G401.6 (cell line): Measurements from ENCODE around the gene SVIL.
"Not testable (repeated sequence)": the region's sequence is repeated elsewhere in the genome, so short reads cannot be mapped to it uniquely, and the experiment has no call there.

Experiments
- FAIRE-seq: peaks from 2 replicates; lab custom pipeline; 2012; peaks lifted over from hg19 to GRCh38; lab: Jason Lieb, UNC

SVIL gene

GRCh38 chr10:29482591-29483431 lies 152.0 kb downstream of the SVIL start:
- peak; percentile 34 for FAIRE-seq

- FAIRE-seq, result no peak
These were observed 152.8 kb downstream of the SVIL start for GRCh38 chr10:29481906-29482440.

GRCh38 chr10:29479981-29480954 lies 154.5 kb downstream of the SVIL start:
- no peak for FAIRE-seq

GRCh38 chr10:29479081-29479925 lies 155.5 kb downstream of the SVIL start:
- no peak for FAIRE-seq

- peak; percentile 50 for FAIRE-seq
These were observed 161.2 kb downstream of the SVIL start for GRCh38 chr10:29473406-29474100.

GRCh38 chr10:29473087-29473356 lies 161.7 kb downstream of the SVIL start:
- FAIRE-seq, result no peak

GRCh38 chr10:29472301-29473086 lies 162.3 kb downstream of the SVIL start:
- FAIRE-seq, result no peak

- no peak for FAIRE-seq
These were observed 163.3 kb downstream of the SVIL start for GRCh38 chr10:29471544-29471859.

GRCh38 chr10:29470843-29471543 lies 163.8 kb downstream of the SVIL start:
- no peak for FAIRE-seq

GRCh38 chr10:29470355-29470705 lies 164.4 kb downstream of the SVIL start:
- FAIRE-seq, result no peak

GRCh38 chr10:29469481-29470354 lies 165.1 kb downstream of the SVIL start:
- FAIRE-seq, result no peak

- FAIRE-seq, result no peak
These were observed 169.4 kb downstream of the SVIL start for GRCh38 chr10:29465384-29465783.

GRCh38 chr10:29464671-29465171 lies 170.1 kb downstream of the SVIL start:
- FAIRE-seq, result not testable (repeated sequence)

GRCh38 chr10:29461042-29461441 lies 173.7 kb downstream of the SVIL start:
- no peak for FAIRE-seq

- FAIRE-seq, result not testable (repeated sequence)
These were observed 176.6 kb downstream of the SVIL start for GRCh38 chr10:29458190-29458589.

GRCh38 chr10:29455095-29455494 lies 179.7 kb downstream of the SVIL start:
- FAIRE-seq, result no peak

- no peak for FAIRE-seq
These were observed 180.5 kb downstream of the SVIL start for GRCh38 chr10:29454250-29454649.

- no peak for FAIRE-seq
These were observed 182.2 kb downstream of the SVIL start for GRCh38 chr10:29452546-29452945.

- no peak for FAIRE-seq
These were observed 182.8 kb downstream of the SVIL start for GRCh38 chr10:29451946-29452345.
